HL-60 (cell line): ENCODE measurements around the gene RPS5.

Experiments used
- CTCF ChIP-seq: IDR thresholded peaks from one replicate; pipeline ENCODE4 v1.5.1; 2011; ENCODE audit warnings: low read length, control low read depth, inconsistent platforms; ENCODE audit not compliant: insufficient read depth
- POLR2AphosphoS5 ChIP-seq: IDR thresholded peaks from 2 replicates; pipeline ENCODE4 v1.6.1; 2012; ENCODE audit warnings: low read depth
- REST ChIP-seq: IDR thresholded peaks from 2 replicates; pipeline ENCODE4 v1.6.1; 2012; ENCODE audit warnings: low read depth; ENCODE audit not compliant: insufficient replicate concordance
- SPI1 ChIP-seq: IDR thresholded peaks from 2 replicates; pipeline ENCODE4 v1.6.1; 2012; ENCODE audit warnings: low read depth, mild to moderate bottlenecking, borderline replicate concordance

- TF ChIP-seq CTCF = no peak
- TF ChIP-seq POLR2AphosphoS5 = no peak
- TF ChIP-seq SPI1 = no peak
- TF ChIP-seq REST = no peak
These were observed 12.8 kb downstream of the RPS5 start for GRCh38 chr19:58399903-58400302.
